ENCODE measurements around the gene PRSS27. TPM values are rescaled to one million over a fixed set of nuclear protein-coding genes. Genes with fewer than 3 reads are reported as not detected.
"Not testable (repeated sequence)": the region's sequence is repeated elsewhere in the genome, so short reads cannot be mapped to it uniquely, and the experiment has no call there.

The PRSS27 gene
- total and polyA plus RNA-seq, 2 experiments from 2014 or later: 12.1 to 17.0 TPM

- Histone ChIP-seq H3K4me3 (no peak overlapping the region), H3K4me1 (ENCODE audit: low read depth) (no peaks in the 10 kb centered on the region), H3K36me3 (no peaks in the 10 kb centered on the region), H3K27me3 (no peaks in the 10 kb centered on the region), H3K9me3 (ENCODE audit: low read depth) (no peaks in the 10 kb centered on the region), H3K27ac (peak overlapping the region; percentile 48)
- DNase-seq (ENCODE audit: low read depth in 1 of 2, low spot score in 1 of 2): no peak
- TF ChIP-seq, protein P1, sequence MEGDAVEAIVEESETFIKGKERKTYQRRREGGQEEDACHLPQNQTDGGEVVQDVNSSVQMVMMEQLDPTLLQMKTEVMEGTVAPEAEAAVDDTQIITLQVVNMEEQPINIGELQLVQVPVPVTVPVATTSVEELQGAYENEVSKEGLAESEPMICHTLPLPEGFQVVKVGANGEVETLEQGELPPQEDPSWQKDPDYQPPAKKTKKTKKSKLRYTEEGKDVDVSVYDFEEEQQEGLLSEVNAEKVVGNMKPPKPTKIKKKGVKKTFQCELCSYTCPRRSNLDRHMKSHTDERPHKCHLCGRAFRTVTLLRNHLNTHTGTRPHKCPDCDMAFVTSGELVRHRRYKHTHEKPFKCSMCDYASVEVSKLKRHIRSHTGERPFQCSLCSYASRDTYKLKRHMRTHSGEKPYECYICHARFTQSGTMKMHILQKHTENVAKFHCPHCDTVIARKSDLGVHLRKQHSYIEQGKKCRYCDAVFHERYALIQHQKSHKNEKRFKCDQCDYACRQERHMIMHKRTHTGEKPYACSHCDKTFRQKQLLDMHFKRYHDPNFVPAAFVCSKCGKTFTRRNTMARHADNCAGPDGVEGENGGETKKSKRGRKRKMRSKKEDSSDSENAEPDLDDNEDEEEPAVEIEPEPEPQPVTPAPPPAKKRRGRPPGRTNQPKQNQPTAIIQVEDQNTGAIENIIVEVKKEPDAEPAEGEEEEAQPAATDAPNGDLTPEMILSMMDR (IDR thresholded peaks at IDR 0.05; ENCODE audit: low read depth, low read length): no peak
Measured at GRCh38 chr16:2692251-2692947, 27.6 kb downstream of the PRSS27 start.

DNA sequence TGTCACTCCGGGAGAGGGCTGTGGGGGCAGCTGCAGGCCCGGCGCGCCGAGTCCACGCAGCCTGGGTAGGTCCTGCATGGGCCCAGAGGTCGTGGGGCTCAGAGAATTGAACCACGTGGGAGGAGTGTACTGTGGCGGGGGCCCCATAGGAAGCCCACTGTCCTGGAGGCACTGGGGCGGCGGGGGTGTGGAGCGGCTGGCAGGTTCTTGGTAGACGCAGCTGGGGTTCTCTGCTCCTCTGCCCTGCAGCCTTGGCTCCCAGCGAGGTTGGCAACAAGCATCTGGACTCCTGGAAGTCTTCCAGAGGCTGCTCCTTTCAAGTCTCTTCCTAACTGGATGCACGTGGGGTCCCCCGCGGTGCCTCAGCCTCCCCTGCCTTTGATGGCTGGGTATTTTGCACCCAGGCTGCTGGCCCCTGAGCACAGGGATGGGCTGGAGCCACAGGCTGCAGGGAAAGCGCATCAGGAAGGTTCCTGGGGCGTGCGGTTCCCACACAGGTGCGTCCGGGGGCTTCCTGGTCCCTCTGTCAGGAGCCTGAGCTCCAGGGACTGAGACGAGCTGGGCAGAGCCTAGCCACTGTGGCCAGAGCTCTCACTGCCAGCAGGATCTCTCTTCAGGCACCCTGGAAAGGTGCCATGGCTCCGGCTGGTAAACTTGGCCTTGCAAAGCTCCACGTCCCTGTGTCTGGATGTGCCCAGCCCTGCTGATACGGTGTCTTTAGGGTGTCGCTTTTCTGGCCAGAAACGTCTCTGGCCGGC, 28.4 kb downstream of the PRSS27 start:
- TF ChIP-seq, protein P1 (IDR thresholded peaks at IDR 0.05; ENCODE audit: low read depth, low read length): no peak
- Histone ChIP-seq H3K9me3 (ENCODE audit: low read depth) (no peaks in the 10 kb centered on the region), H3K4me1 (ENCODE audit: low read depth) (no peaks in the 10 kb centered on the region), H3K4me3 (no peak overlapping the region), H3K27me3 (no peaks in the 10 kb centered on the region), H3K27ac (peak overlapping the region; percentile 48), H3K36me3 (no peaks in the 10 kb centered on the region)
- DNase-seq (ENCODE audit: low read depth in 1 of 2, low spot score in 1 of 2): no peak

GRCh38 chr16:2690852-2691251, 29.2 kb downstream of the PRSS27 start:
- Histone ChIP-seq H3K4me3 (no peak overlapping the region), H3K27ac (no peak overlapping the region), H3K27me3 (no peaks in the 10 kb centered on the region), H3K4me1 (ENCODE audit: low read depth) (no peaks in the 10 kb centered on the region), H3K9me3 (ENCODE audit: low read depth) (no peaks in the 10 kb centered on the region), H3K36me3 (no peaks in the 10 kb centered on the region)
- TF ChIP-seq, protein P1 (IDR thresholded peaks at IDR 0.05; ENCODE audit: low read depth, low read length): no peak
- no peak for DNase-seq (ENCODE audit: low read depth in 1 of 2, low spot score in 1 of 2)

DNA sequence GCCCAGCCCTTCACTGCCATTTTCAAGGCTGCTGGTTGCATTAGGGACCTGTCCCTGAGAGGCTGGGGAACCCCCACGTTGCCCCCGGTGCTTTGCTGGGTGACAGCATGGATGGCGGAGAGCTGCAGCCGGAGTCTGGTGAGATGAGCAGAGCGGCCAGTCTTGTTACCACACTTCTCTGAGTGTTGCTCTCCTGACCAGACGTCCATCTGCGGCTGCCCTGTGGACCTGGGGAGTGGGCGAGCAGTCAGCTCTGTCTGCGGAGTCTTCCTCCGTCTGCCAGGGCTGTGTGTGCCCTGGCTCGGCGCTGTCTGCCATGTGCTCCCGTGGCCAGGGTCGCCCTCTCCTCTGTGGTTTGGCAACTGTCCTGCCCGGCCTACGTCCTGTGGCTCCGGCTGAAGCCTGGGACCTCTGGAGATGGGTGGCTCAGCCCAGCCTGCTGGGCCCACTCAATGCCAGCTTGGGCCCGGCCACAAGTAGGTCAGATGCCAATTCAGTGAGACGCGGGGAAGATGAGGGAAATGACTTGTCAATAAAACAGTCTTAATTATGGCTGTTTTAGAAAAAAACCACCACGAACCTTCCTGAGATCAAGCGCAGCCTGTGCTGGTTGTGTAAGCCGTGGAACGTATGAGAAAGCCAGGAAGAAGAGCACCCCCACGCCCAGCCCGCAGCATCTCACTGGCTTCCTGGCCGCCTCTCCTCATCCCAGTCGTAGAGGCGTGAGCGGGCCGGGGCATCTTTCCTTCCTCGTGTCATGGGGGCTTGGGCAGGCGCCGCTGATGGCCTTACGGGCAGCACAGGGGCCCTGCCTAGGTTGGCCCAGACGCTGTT, 29.8 kb downstream of the PRSS27 start:
- Histone ChIP-seq H3K4me1 (ENCODE audit: low read depth) (no peaks in the 10 kb centered on the region), H3K4me3 (no peak overlapping the region), H3K27me3 (no peaks in the 10 kb centered on the region), H3K9me3 (ENCODE audit: low read depth) (no peaks in the 10 kb centered on the region), H3K36me3 (no peaks in the 10 kb centered on the region), H3K27ac (no peak overlapping the region)
- no peak for DNase-seq (ENCODE audit: low read depth in 1 of 2, low spot score in 1 of 2)
- TF ChIP-seq, protein P1 (IDR thresholded peaks at IDR 0.05; ENCODE audit: low read depth, low read length): no peak

GRCh38 chr16:2689422-2689821, 30.6 kb downstream of the PRSS27 start:
- not testable (repeated sequence) for DNase-seq (ENCODE audit: low read depth in 1 of 2, low spot score in 1 of 2); H3K9me3 ChIP-seq (ENCODE audit: low read depth); H3K27ac ChIP-seq; H3K27me3 ChIP-seq; H3K36me3 ChIP-seq; H3K4me3 ChIP-seq; H3K4me1 ChIP-seq (ENCODE audit: low read depth)
